ENCODE measurements around the gene RAB30. TPM values are rescaled to one million over a fixed set of nuclear protein-coding genes. Genes with fewer than 3 reads are reported as not detected.
A peak's percentile ranks its signal among the peaks of the same experiment; 100 is the strongest.

The RAB30 gene
- total and polyA plus RNA-seq, 5 donors from 2014 or later: 13.3 to 66.3 (median 22.2) TPM

GRCh38 chr11:82998697-82999096, 73.0 kb downstream of the RAB30 start:
- Mint-ChIP-seq H3K27me3 (no peaks in the 10 kb centered on the region), H3K9me3 (peaks cover 0 to 1% (median 0%) of the 10 kb centered on the region in 7 donors), H3K36me3 (peaks cover 29% of the 10 kb centered on the region), H3K27ac (peak overlapping the region in 2 of 3 donors; percentile 39 to 81), H3K4me1 (peaks cover 22 to 71% (median 48%) of the 10 kb centered on the region in 4 donors), H3K4me3 (no peak overlapping the region)
- H3K4me3 ChIP-seq (ENCODE audit: low read depth, low read length): no peak overlapping the region
- DNase-seq: no peak
- ATAC-seq (ENCODE audit: low read depth in 2 of 2): no peak
- no peaks in the 10 kb centered on the region for H3K27me3 ChIP-seq (ENCODE audit: control insufficient read depth, insufficient read depth, low read length)
- H3K27ac ChIP-seq (ENCODE audit: insufficient read depth, low read length, poor library complexity, severe bottlenecking): no peak overlapping the region
- H3K36me3 ChIP-seq (ENCODE audit: control insufficient read depth, insufficient read depth, low read length): peaks cover 15% of the 10 kb centered on the region
- peaks cover 28% of the 10 kb centered on the region for H3K4me1 ChIP-seq (ENCODE audit: control insufficient read depth, insufficient read depth, low read length, poor library complexity, severe bottlenecking)
- H3K9me3 ChIP-seq (ENCODE audit: control insufficient read depth in 2 of 2, low read length in 2 of 2): no peaks in the 10 kb centered on the region

GRCh38 chr11:82996966-82997606, 74.6 kb downstream of the RAB30 start:
- Histone ChIP-seq H3K36me3 (ENCODE audit: control insufficient read depth, insufficient read depth, low read length) (peaks cover 18% of the 10 kb centered on the region), H3K27ac (ENCODE audit: insufficient read depth, low read length, poor library complexity, severe bottlenecking) (no peak overlapping the region), H3K9me3 (ENCODE audit: control insufficient read depth in 2 of 2, low read length in 2 of 2) (no peaks in the 10 kb centered on the region), H3K4me3 (ENCODE audit: low read depth, low read length) (no peak overlapping the region), H3K27me3 (ENCODE audit: control insufficient read depth, insufficient read depth, low read length) (no peaks in the 10 kb centered on the region), H3K4me1 (ENCODE audit: control insufficient read depth, insufficient read depth, low read length, poor library complexity, severe bottlenecking) (peaks cover 27% of the 10 kb centered on the region)
- Mint-ChIP-seq H3K27ac (peak overlapping the region; percentile 65 to 84 (median 70)), H3K9me3 (peaks cover 0 to 1% (median 0%) of the 10 kb centered on the region in 7 donors), H3K27me3 (no peaks in the 10 kb centered on the region), H3K4me3 (peak overlapping the region in 1 of 4 donors; percentile 63), H3K4me1 (peaks cover 24 to 68% (median 48%) of the 10 kb centered on the region in 4 donors), H3K36me3 (peaks cover 42% of the 10 kb centered on the region)
- DNase-seq (peak in 1 of 3 donors; percentile 58), ATAC-seq (ENCODE audit: low read depth in 2 of 2) (peak; percentile 38 to 52)

- H3K36me3 ChIP-seq (ENCODE audit: control insufficient read depth, insufficient read depth, low read length): peaks cover 18% of the 10 kb centered on the region
- H3K36me3 Mint-ChIP-seq: peaks cover 43% of the 10 kb centered on the region
- H3K4me3 Mint-ChIP-seq: peak overlapping the region in 1 of 4 donors; percentile 41
- peak overlapping the region in 2 of 3 donors; percentile 79 to 84 for H3K27ac Mint-ChIP-seq
- no peak overlapping the region for H3K27ac ChIP-seq (ENCODE audit: insufficient read depth, low read length, poor library complexity, severe bottlenecking)
- H3K4me1 ChIP-seq (ENCODE audit: control insufficient read depth, insufficient read depth, low read length, poor library complexity, severe bottlenecking): peaks cover 19% of the 10 kb centered on the region
- H3K27me3 Mint-ChIP-seq: no peaks in the 10 kb centered on the region
- H3K9me3 Mint-ChIP-seq: no peaks in the 10 kb centered on the region
- H3K4me3 ChIP-seq (ENCODE audit: low read depth, low read length): no peak overlapping the region
- H3K27me3 ChIP-seq (ENCODE audit: control insufficient read depth, insufficient read depth, low read length): no peaks in the 10 kb centered on the region
- no peaks in the 10 kb centered on the region for H3K9me3 ChIP-seq (ENCODE audit: control insufficient read depth in 2 of 2, low read length in 2 of 2)
- ATAC-seq (ENCODE audit: low read depth in 2 of 2) (peak; percentile 19 to 35), DNase-seq (peak in 1 of 3 donors; percentile 13)
- peaks cover 21 to 58% (median 40%) of the 10 kb centered on the region in 4 donors for H3K4me1 Mint-ChIP-seq
These were observed 75.8 kb downstream of the RAB30 start for GRCh38 chr11:82995754-82996398.

GRCh38 chr11:82995235-82995634, 76.5 kb downstream of the RAB30 start:
- ATAC-seq (ENCODE audit: low read depth in 2 of 2) (no peak), DNase-seq (no peak)
- H3K9me3 ChIP-seq (ENCODE audit: control insufficient read depth in 2 of 2, low read length in 2 of 2): no peaks in the 10 kb centered on the region
- peaks cover 21 to 57% (median 40%) of the 10 kb centered on the region in 4 donors for H3K4me1 Mint-ChIP-seq
- peaks cover 18% of the 10 kb centered on the region for H3K36me3 ChIP-seq (ENCODE audit: control insufficient read depth, insufficient read depth, low read length)
- H3K4me1 ChIP-seq (ENCODE audit: control insufficient read depth, insufficient read depth, low read length, poor library complexity, severe bottlenecking): peaks cover 19% of the 10 kb centered on the region
- peak overlapping the region in 1 of 3 donors; percentile 15 for H3K27ac Mint-ChIP-seq
- H3K27ac ChIP-seq (ENCODE audit: insufficient read depth, low read length, poor library complexity, severe bottlenecking): no peak overlapping the region
- no peaks in the 10 kb centered on the region for H3K27me3 Mint-ChIP-seq
- no peaks in the 10 kb centered on the region for H3K9me3 Mint-ChIP-seq
- no peak overlapping the region for H3K4me3 ChIP-seq (ENCODE audit: low read depth, low read length)
- peaks cover 43% of the 10 kb centered on the region for H3K36me3 Mint-ChIP-seq
- H3K27me3 ChIP-seq (ENCODE audit: control insufficient read depth, insufficient read depth, low read length): no peaks in the 10 kb centered on the region
- no peak overlapping the region for H3K4me3 Mint-ChIP-seq

- Mint-ChIP-seq H3K4me3 (no peak overlapping the region), H3K27ac (peak overlapping the region in 2 of 3 donors; percentile 9 to 38), H3K27me3 (no peaks in the 10 kb centered on the region), H3K4me1 (peaks cover 21 to 57% (median 41%) of the 10 kb centered on the region in 4 donors), H3K9me3 (no peaks in the 10 kb centered on the region), H3K36me3 (peaks cover 43% of the 10 kb centered on the region)
- peaks cover 19% of the 10 kb centered on the region for H3K4me1 ChIP-seq (ENCODE audit: control insufficient read depth, insufficient read depth, low read length, poor library complexity, severe bottlenecking)
- H3K9me3 ChIP-seq (ENCODE audit: control insufficient read depth in 2 of 2, low read length in 2 of 2): no peaks in the 10 kb centered on the region
- peaks cover 18% of the 10 kb centered on the region for H3K36me3 ChIP-seq (ENCODE audit: control insufficient read depth, insufficient read depth, low read length)
- H3K27ac ChIP-seq (ENCODE audit: insufficient read depth, low read length, poor library complexity, severe bottlenecking): no peak overlapping the region
- DNase-seq (no peak), ATAC-seq (ENCODE audit: low read depth in 2 of 2) (no peak)
- no peaks in the 10 kb centered on the region for H3K27me3 ChIP-seq (ENCODE audit: control insufficient read depth, insufficient read depth, low read length)
- H3K4me3 ChIP-seq (ENCODE audit: low read depth, low read length): no peak overlapping the region
These were observed 77.0 kb downstream of the RAB30 start for GRCh38 chr11:82994604-82995230.

- no peak for ATAC-seq (ENCODE audit: low read depth in 2 of 2)
- peaks cover 12 to 43% (median 32%) of the 10 kb centered on the region in 4 donors for H3K4me1 Mint-ChIP-seq
- no peak overlapping the region for H3K4me3 Mint-ChIP-seq
- Histone ChIP-seq H3K4me3 (ENCODE audit: low read depth, low read length) (no peak overlapping the region), H3K4me1 (ENCODE audit: control insufficient read depth, insufficient read depth, low read length, poor library complexity, severe bottlenecking) (peaks cover 12% of the 10 kb centered on the region), H3K9me3 (ENCODE audit: control insufficient read depth in 2 of 2, low read length in 2 of 2) (no peaks in the 10 kb centered on the region), H3K36me3 (ENCODE audit: control insufficient read depth, insufficient read depth, low read length) (peaks cover 18% of the 10 kb centered on the region), H3K27me3 (ENCODE audit: control insufficient read depth, insufficient read depth, low read length) (no peaks in the 10 kb centered on the region), H3K27ac (ENCODE audit: insufficient read depth, low read length, poor library complexity, severe bottlenecking) (no peak overlapping the region)
- DNase-seq: no peak
- H3K27ac Mint-ChIP-seq: peak overlapping the region in 1 of 3 donors; percentile 82
- no peaks in the 10 kb centered on the region for H3K9me3 Mint-ChIP-seq
- H3K36me3 Mint-ChIP-seq: peaks cover 35% of the 10 kb centered on the region
- no peaks in the 10 kb centered on the region for H3K27me3 Mint-ChIP-seq
These were observed 79.5 kb downstream of the RAB30 start for GRCh38 chr11:82992223-82992622.

GRCh38 chr11:82989628-82990404, 81.9 kb downstream of the RAB30 start:
- no peaks in the 10 kb centered on the region for H3K27me3 ChIP-seq (ENCODE audit: control insufficient read depth, insufficient read depth, low read length)
- no peaks in the 10 kb centered on the region for H3K9me3 ChIP-seq (ENCODE audit: control insufficient read depth in 2 of 2, low read length in 2 of 2)
- H3K4me3 ChIP-seq (ENCODE audit: low read depth, low read length): no peak overlapping the region
- Mint-ChIP-seq H3K27ac (peak overlapping the region in 2 of 3 donors; percentile 18 to 58), H3K4me3 (no peak overlapping the region), H3K36me3 (peaks cover 36% of the 10 kb centered on the region), H3K9me3 (no peaks in the 10 kb centered on the region), H3K4me1 (peaks cover 5 to 28% (median 18%) of the 10 kb centered on the region in 4 donors), H3K27me3 (no peaks in the 10 kb centered on the region)
- H3K27ac ChIP-seq (ENCODE audit: insufficient read depth, low read length, poor library complexity, severe bottlenecking): no peak overlapping the region
- H3K36me3 ChIP-seq (ENCODE audit: control insufficient read depth, insufficient read depth, low read length): peaks cover 24% of the 10 kb centered on the region
- peak in 2 of 3 donors; percentile 20 to 31 for DNase-seq
- no peaks in the 10 kb centered on the region for H3K4me1 ChIP-seq (ENCODE audit: control insufficient read depth, insufficient read depth, low read length, poor library complexity, severe bottlenecking)
- ATAC-seq (ENCODE audit: low read depth in 2 of 2): peak; percentile 52 to 55
